SH-SY5Y (cell line): Measurements from ENCODE around the gene RAMP1.

ENCODE experiments used
- GATA2 ChIP-seq: IDR thresholded peaks from 2 replicates; pipeline ENCODE4 v1.6.1; 2011; ENCODE audit warnings: mild to moderate bottlenecking, low read depth, low read length
- GATA3 ChIP-seq: IDR thresholded peaks from 2 replicates; pipeline ENCODE4 v1.6.1; 2011; ENCODE audit warnings: low read depth, mild to moderate bottlenecking, low read length, moderate library complexity

GRCh38 chr2:237941239-237941638 is 81.8 kb downstream of the RAMP1 start:
- TF ChIP-seq GATA2: no peak
- no peak for TF ChIP-seq GATA3
